Naive thymus-derived CD4-positive, alpha-beta T cell (primary cell): ENCODE results near the gene PPP1R7. TPM values are rescaled to one million over a fixed set of nuclear protein-coding genes. Genes with fewer than 3 reads are reported as not detected.

ENCODE experiments used
- ATAC-seq: fragments of 150-1000 bp; cut with Tn5 transposase; 2 replicates; pipeline ENCODE4 v1.10.0; 2021; ENCODE audit warnings: mild to moderate bottlenecking, moderate library complexity
- CTCF ChIA-PET: fragments of 350-600 bp; sonication (Branson Sonifier 250); formaldehyde crosslinking; loops from one replicate; lab custom pipeline; 2021; ENCODE audit warnings: antibody characterized with exemption; lab: Charles Lee
- POLR2A ChIA-PET: fragments of 350-600 bp; sonication (Branson Sonifier 250); formaldehyde crosslinking; loops from one replicate; lab custom pipeline; 2021; ENCODE audit warnings: antibody characterized with exemption, inconsistent platforms; lab: Charles Lee
- DNase-seq, 9 donors: peaks; one replicate each; pipeline versions ENCODE4 v3.0.0 to v3.0.0-alpha.2; 2020 to 2022; ENCODE audit warnings: mixed read lengths in 1 of 9
- H3K27ac ChIP-seq: one replicate; pipeline ENCODE4 v1.7.0; 2013; ENCODE audit warnings: mild to moderate bottlenecking, low read depth, low read length, moderate library complexity
- H3K27me3 ChIP-seq, 2 donors: one replicate each; pipeline ENCODE4 v1.7.0; 2013; ENCODE audit warnings: low read length in 2 of 2, mild to moderate bottlenecking in 2 of 2, moderate library complexity in 2 of 2; ENCODE audit not compliant: control insufficient read depth in 2 of 2, insufficient read depth in 2 of 2
- H3K36me3 ChIP-seq, 3 experiments: 1 replicate in 2 of 3; 2 replicates in 1 of 3; pipeline ENCODE4 v1.7.0; 2013; ENCODE audit warnings: low read length in 3 of 3, mild to moderate bottlenecking in 3 of 3, moderate library complexity in 1 of 3; ENCODE audit not compliant: insufficient read depth in 3 of 3, control insufficient read depth in 2 of 3
- H3K4me1 ChIP-seq, 2 donors: one replicate each; pipeline ENCODE4 v1.7.0; 2013; ENCODE audit warnings: low read length in 2 of 2, mild to moderate bottlenecking in 2 of 2, moderate library complexity in 1 of 2; ENCODE audit not compliant: control insufficient read depth in 2 of 2, insufficient read depth in 2 of 2
- H3K4me3 ChIP-seq: 2 replicates; pipeline ENCODE4 v1.7.0; 2013; ENCODE audit warnings: mild to moderate bottlenecking, low read length
- H3K9me3 ChIP-seq, 3 experiments: 1 replicate in 2 of 3; 2 replicates in 1 of 3; pipeline ENCODE4 v1.7.0; 2013; ENCODE audit warnings: low read length in 3 of 3; ENCODE audit not compliant: control insufficient read depth in 2 of 3
- H3K27ac Mint-ChIP-seq, 9 donors: one replicate each; pipeline ENCODE4 v1.8.0; 2020 to 2022; ENCODE audit warnings: mixed read lengths in 9 of 9, mild to moderate bottlenecking in 8 of 9, moderate library complexity in 5 of 9, inconsistent platforms in 2 of 9
- H3K27me3 Mint-ChIP-seq, 5 donors: one replicate each; pipeline ENCODE4 v1.8.0; 2021 to 2022; ENCODE audit warnings: mixed read lengths in 5 of 5, mild to moderate bottlenecking in 1 of 5
- H3K36me3 Mint-ChIP-seq, 5 donors: one replicate each; pipeline ENCODE4 v1.8.0; 2020 to 2022; ENCODE audit warnings: mixed read lengths in 5 of 5, mild to moderate bottlenecking in 3 of 5, inconsistent platforms in 1 of 5
- H3K4me1 Mint-ChIP-seq, 7 donors: one replicate each; pipeline ENCODE4 v1.8.0; 2020 to 2022; ENCODE audit warnings: mixed read lengths in 7 of 7, mild to moderate bottlenecking in 3 of 7, inconsistent platforms in 1 of 7
- H3K4me3 Mint-ChIP-seq, 10 donors: one replicate each; pipeline ENCODE4 v1.8.0; 2020 to 2022; ENCODE audit warnings: mild to moderate bottlenecking in 10 of 10, mixed read lengths in 10 of 10, moderate library complexity in 6 of 10, inconsistent platforms in 2 of 10
- H3K9me3 Mint-ChIP-seq, 11 donors: one replicate each; pipeline ENCODE4 v1.8.0; 2020 to 2022; ENCODE audit warnings: mixed read lengths in 11 of 11, mild to moderate bottlenecking in 4 of 11, inconsistent platforms in 1 of 11, moderate library complexity in 1 of 11
- intact Hi-C, 2 donors: fragments of 100-400 bp; cut with micrococcal nuclease; formaldehyde crosslinking; loops; one replicate each; pipeline ENCODE4 v1.15.1; 2023
- polyA plus RNA-seq, 2 donors: library from polyadenylated mRNA; unstranded; fragments of 300-500 nt; fragmentation: Illumina TruSeq; gene quantifications; one replicate each; pipeline ENCODE4 v1.2.3, GENCODE V29; 2021
- total RNA-seq, 6 experiments: library from RNA in 5 of 6; stranded (reverse) in 5 of 6; gene quantifications; 1 replicate in 5 of 6; 2 replicates in 1 of 6; pipeline ENCODE4 v1.2.3 and lab custom pipeline; 2021 to 2026

Gene PPP1R7
- total and polyA plus RNA-seq, 7 experiments from 2014 or later, result 39.2 to 122 (median 59.0) TPM

DNA sequence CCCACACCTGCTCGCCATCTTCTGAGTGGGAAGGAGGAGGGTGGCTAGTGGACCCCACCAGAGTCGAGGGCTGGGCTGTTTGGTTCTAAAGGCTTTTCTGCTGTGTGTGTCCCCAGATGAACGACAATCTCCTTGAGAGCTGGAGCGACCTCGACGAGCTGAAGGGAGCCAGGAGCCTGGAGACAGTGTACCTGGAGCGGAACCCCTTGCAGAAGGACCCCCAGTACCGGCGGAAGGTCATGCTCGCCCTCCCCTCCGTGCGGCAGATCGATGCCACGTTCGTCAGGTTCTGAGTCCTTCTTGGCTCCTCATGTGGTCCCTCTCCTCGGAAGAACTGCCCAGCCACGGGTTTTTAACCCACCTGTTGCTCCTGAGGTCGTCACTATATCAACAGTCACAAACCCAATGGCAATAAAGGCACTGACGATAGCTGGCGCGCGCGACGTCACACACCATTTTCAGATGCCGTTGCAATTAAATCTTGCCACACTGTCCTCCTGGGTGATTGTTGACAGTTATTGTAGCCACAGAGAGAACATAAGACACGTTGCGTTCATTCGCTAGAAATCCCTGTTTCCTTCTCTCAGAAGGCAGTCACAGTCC, 32.4 kb downstream of the PPP1R7 start:
- CTCF ChIA-PET, result no interaction called here
- Mint-ChIP-seq H3K9me3 (no peaks in the 10 kb centered on the region), H3K27me3 (no peaks in the 10 kb centered on the region), H3K4me3 (no peak overlapping the region), H3K4me1 (peaks cover 0 to 5% (median 0%) of the 10 kb centered on the region in 7 donors), H3K27ac (no peak overlapping the region), H3K36me3 (peaks cover 4 to 42% (median 9%) of the 10 kb centered on the region in 5 donors)
- H3K4me1 ChIP-seq, result no peaks in the 10 kb centered on the region
- no peak overlapping the region for H3K4me3 ChIP-seq
- H3K9me3 ChIP-seq, result no peaks in the 10 kb centered on the region
- DNase-seq, result no peak
- no peak for ATAC-seq
- H3K27me3 ChIP-seq, result no peaks in the 10 kb centered on the region
- H3K36me3 ChIP-seq, result peaks cover 0 to 50% (median 0%) of the 10 kb centered on the region in 3 experiments
- intact Hi-C loops, result no loop called here
- no peak overlapping the region for H3K27ac ChIP-seq
- POLR2A ChIA-PET, result interaction anchor here (0.6 to 0.9 kb wide), 2 partner anchors 27 to 50 kb away, joined by 3 to 5 read pairs; no protein-coding TSS in a partner anchor

- H3K36me3 Mint-ChIP-seq, result peaks cover 4 to 36% (median 9%) of the 10 kb centered on the region in 5 donors
- ChIA-PET CTCF (no interaction called here), POLR2A (interaction anchor here (0.6 to 0.9 kb wide), 2 partner anchors 27 to 51 kb away, joined by 3 to 5 read pairs; no protein-coding TSS in a partner anchor)
- H3K4me1 Mint-ChIP-seq, result peaks cover 0 to 5% (median 0%) of the 10 kb centered on the region in 7 donors
- H3K9me3 Mint-ChIP-seq, result no peaks in the 10 kb centered on the region
- Histone ChIP-seq H3K9me3 (no peaks in the 10 kb centered on the region), H3K27ac (no peak overlapping the region), H3K4me1 (no peaks in the 10 kb centered on the region), H3K36me3 (peaks cover 0 to 45% (median 0%) of the 10 kb centered on the region in 3 experiments), H3K27me3 (no peaks in the 10 kb centered on the region), H3K4me3 (no peak overlapping the region)
- intact Hi-C loops, result no loop called here
- no peak for ATAC-seq
- H3K27me3 Mint-ChIP-seq, result no peaks in the 10 kb centered on the region
- no peak overlapping the region for H3K4me3 Mint-ChIP-seq
- H3K27ac Mint-ChIP-seq, result no peak overlapping the region
- DNase-seq, result no peak
These were observed 33.0 kb downstream of the PPP1R7 start for GRCh38 chr2:241183221-241183620.

- no peak overlapping the region for H3K27ac ChIP-seq
- no peaks in the 10 kb centered on the region for H3K9me3 ChIP-seq
- ATAC-seq, result no peak
- DNase-seq, result no peak
- intact Hi-C loops, result no loop called here
- H3K36me3 ChIP-seq, result peaks cover 0 to 31% (median 0%) of the 10 kb centered on the region in 3 experiments
- peaks cover 0 to 21% (median 0%) of the 10 kb centered on the region in 5 donors for H3K36me3 Mint-ChIP-seq
- ChIA-PET POLR2A (no interaction called here), CTCF (no interaction called here)
- H3K4me1 Mint-ChIP-seq, result no peaks in the 10 kb centered on the region
- H3K4me1 ChIP-seq, result no peaks in the 10 kb centered on the region
- no peak overlapping the region for H3K4me3 Mint-ChIP-seq
- no peaks in the 10 kb centered on the region for H3K27me3 ChIP-seq
- no peak overlapping the region for H3K4me3 ChIP-seq
- no peaks in the 10 kb centered on the region for H3K9me3 Mint-ChIP-seq
- no peaks in the 10 kb centered on the region for H3K27me3 Mint-ChIP-seq
- H3K27ac Mint-ChIP-seq, result no peak overlapping the region
These were observed 34.6 kb downstream of the PPP1R7 start for GRCh38 chr2:241184901-241185300.

DNA sequence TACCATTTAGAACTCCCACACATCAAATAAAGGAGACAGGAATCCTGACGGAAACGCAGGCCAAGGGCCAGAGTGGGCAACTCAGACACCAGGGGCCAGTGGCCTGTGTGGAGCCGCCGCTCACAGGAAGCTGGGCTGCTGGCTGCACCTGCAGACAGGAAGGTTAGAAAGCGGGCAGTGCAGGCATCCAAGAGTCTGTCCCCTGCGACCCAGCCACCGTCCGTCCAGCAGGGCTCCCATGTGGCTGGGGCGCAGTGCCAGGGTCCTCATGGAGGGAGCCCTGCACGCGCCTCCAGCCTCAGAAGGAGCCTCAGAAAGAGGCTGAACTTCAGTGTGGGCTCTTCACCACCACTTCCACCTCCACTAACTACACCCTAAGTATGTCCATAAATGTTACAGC, 35.7 kb downstream of the PPP1R7 start:
- no peak overlapping the region for H3K4me3 Mint-ChIP-seq
- H3K36me3 Mint-ChIP-seq, result peaks cover 0 to 19% (median 0%) of the 10 kb centered on the region in 5 donors
- Histone ChIP-seq H3K9me3 (no peaks in the 10 kb centered on the region), H3K27ac (no peak overlapping the region), H3K36me3 (peaks cover 0 to 22% (median 0%) of the 10 kb centered on the region in 3 experiments), H3K27me3 (no peaks in the 10 kb centered on the region), H3K4me1 (no peaks in the 10 kb centered on the region), H3K4me3 (no peak overlapping the region)
- no peaks in the 10 kb centered on the region for H3K4me1 Mint-ChIP-seq
- CTCF ChIA-PET, result interaction anchor here (0.6 kb wide), 1 partner anchor 358 kb away, joined by 4 read pairs; no protein-coding TSS in a partner anchor
- H3K27me3 Mint-ChIP-seq, result no peaks in the 10 kb centered on the region
- no peak overlapping the region for H3K27ac Mint-ChIP-seq
- POLR2A ChIA-PET, result interaction anchor here (1.7 kb wide), 1 partner anchor 30 kb away, joined by 4 read pairs; no protein-coding TSS in a partner anchor
- intact Hi-C loops, result no loop called here
- DNase-seq, result no peak
- ATAC-seq, result no peak
- H3K9me3 Mint-ChIP-seq, result no peaks in the 10 kb centered on the region

DNA sequence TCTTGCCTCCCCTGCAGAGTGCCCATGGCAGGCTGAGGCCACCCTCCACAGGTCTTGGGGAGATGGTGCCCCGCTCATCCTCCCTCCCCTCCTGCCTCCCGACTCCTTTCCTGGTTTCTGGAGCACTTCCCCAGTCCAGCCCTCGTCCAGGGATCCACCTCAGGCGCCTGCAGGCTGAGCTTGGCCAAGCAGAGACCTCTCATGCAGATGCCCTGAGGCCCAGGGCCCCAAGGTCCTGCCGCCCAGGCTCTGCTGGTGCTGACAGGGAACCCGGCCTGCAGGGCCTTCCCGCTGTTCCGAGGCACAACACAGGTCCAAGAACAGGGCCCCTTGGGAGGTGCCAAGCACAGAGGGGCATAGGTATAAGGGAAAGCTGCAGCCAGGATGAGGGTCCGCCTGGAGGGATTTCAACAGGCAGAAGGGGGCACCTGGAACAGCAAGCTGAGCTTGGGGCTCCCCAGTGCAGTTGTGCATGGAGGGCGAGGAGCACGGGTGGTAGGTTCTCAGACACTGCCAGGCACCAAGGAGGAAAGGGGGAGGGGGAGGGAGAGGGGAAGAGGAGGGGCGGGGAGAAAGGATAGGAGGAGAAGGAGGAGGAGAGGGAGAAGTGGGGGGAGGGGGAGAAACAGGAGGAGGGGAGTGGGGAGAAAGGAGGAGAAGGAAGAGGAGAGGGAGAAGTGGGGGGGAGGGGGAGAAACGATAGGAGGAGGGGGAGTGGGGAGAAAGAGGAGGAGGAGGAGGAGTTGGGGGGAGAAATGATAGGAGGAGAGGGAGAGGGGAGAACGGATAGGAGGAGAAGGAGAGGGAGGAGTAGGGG, 37.0 kb downstream of the PPP1R7 start:
- intact Hi-C loops, result no loop called here
- CTCF ChIA-PET, result no interaction called here

GRCh38 chr2:241187918-241188234, 37.6 kb downstream of the PPP1R7 start:
- no peaks in the 10 kb centered on the region for H3K27me3 Mint-ChIP-seq
- CTCF ChIA-PET, result no interaction called here
- DNase-seq (no peak), ATAC-seq (no peak)
- POLR2A ChIA-PET, result interaction anchor here (1.7 kb wide), 1 partner anchor 28 kb away, joined by 4 read pairs; no protein-coding TSS in a partner anchor
- intact Hi-C loops, result no loop called here
- no peaks in the 10 kb centered on the region for H3K27me3 ChIP-seq
- H3K9me3 ChIP-seq, result no peaks in the 10 kb centered on the region
- H3K4me3 ChIP-seq, result no peak overlapping the region
- H3K4me1 Mint-ChIP-seq, result no peaks in the 10 kb centered on the region
- peaks cover 0 to 5% (median 0%) of the 10 kb centered on the region in 5 donors for H3K36me3 Mint-ChIP-seq
- H3K36me3 ChIP-seq, result peaks cover 0 to 8% (median 0%) of the 10 kb centered on the region in 3 experiments
- no peak overlapping the region for H3K27ac Mint-ChIP-seq
- H3K9me3 Mint-ChIP-seq, result no peaks in the 10 kb centered on the region
- H3K4me1 ChIP-seq, result no peaks in the 10 kb centered on the region
- H3K27ac ChIP-seq, result no peak overlapping the region
- H3K4me3 Mint-ChIP-seq, result no peak overlapping the region

More for the DNA sequence above, 37.0 kb downstream of the PPP1R7 start:
- Mint-ChIP-seq H3K27me3 (no peaks in the 10 kb centered on the region), H3K4me3 (no peak overlapping the region), H3K4me1 (no peaks in the 10 kb centered on the region), H3K9me3 (no peaks in the 10 kb centered on the region), H3K27ac (peak overlapping the region in 1 of 9 donors; percentile 62), H3K36me3 (peaks cover 0 to 11% (median 0%) of the 10 kb centered on the region in 5 donors)
- no peak overlapping the region for H3K27ac ChIP-seq
- POLR2A ChIA-PET, result interaction anchor here (1.7 kb wide), 1 partner anchor 28 kb away, joined by 4 read pairs; no protein-coding TSS in a partner anchor
- H3K4me3 ChIP-seq, result no peak overlapping the region
- H3K9me3 ChIP-seq, result no peaks in the 10 kb centered on the region
- DNase-seq (no peak), ATAC-seq (no peak)
- H3K36me3 ChIP-seq, result peaks cover 0 to 14% (median 0%) of the 10 kb centered on the region in 3 experiments
- no peaks in the 10 kb centered on the region for H3K27me3 ChIP-seq
- H3K4me1 ChIP-seq, result no peaks in the 10 kb centered on the region
